PC-3 (cell line): ENCODE data around the gene SELENOF. TPM values are rescaled to one million over a fixed set of nuclear protein-coding genes. Genes with fewer than 3 reads are reported as not detected.

ENCODE experiments used
- ATAC-seq: fragments of 200-7000 bp; cut with Tn5 transposase; 2 replicates; pipeline ENCODE4 v1.9.1; 2020; ENCODE audit warnings: mild to moderate bottlenecking, moderate library complexity
- BruUV-seq: library from RNA; stranded (reverse); fragments of 400-500 nt; replicated peaks from 2 replicates; lab custom pipeline; 2021; lab: Mats Ljungman, UMichigan
- CTCF ChIA-PET: fragments of 300-600 bp; sonication (Branson Sonifier 250); formaldehyde crosslinking; loops from one replicate; lab custom pipeline; 2022; ENCODE audit warnings: antibody characterized with exemption; lab: Charles Lee
- POLR2A ChIA-PET: fragments of 300-600 bp; sonication (Branson Sonifier 250); formaldehyde crosslinking; loops from one replicate; lab custom pipeline; 2022; ENCODE audit warnings: antibody characterized with exemption; ENCODE audit not compliant: unreplicated experiment; lab: Charles Lee
- DNase-seq: peaks from one replicate; pipeline ENCODE4 v3.0.0-alpha.2; 2015
- H2AFZ ChIP-seq: fragments of 300-600 bp; sonication (generic); 2 replicates; pipeline ENCODE4 v1.6.0; 2016; ENCODE audit warnings: antibody characterized with exemption, low read length
- H3F3A ChIP-seq: fragments of 300-600 bp; sonication (generic); one replicate; pipeline ENCODE4 v1.6.0; 2017; ENCODE audit warnings: antibody characterized with exemption, low read length, control low read depth, mild to moderate bottlenecking; ENCODE audit not compliant: unreplicated experiment
- H3K27ac ChIP-seq: fragments of 300-600 bp; sonication (generic); 2 replicates; pipeline ENCODE4 v1.5.1; 2016; ENCODE audit warnings: mild to moderate bottlenecking, low read length
- H3K27me3 ChIP-seq: fragments of 300-600 bp; sonication (generic); 2 replicates; pipeline ENCODE4 v1.6.1; 2016; ENCODE audit warnings: low read length, mixed read lengths
- H3K36me3 ChIP-seq: fragments of 300-600 bp; sonication (generic); 2 replicates; pipeline ENCODE4 v1.6.1; 2016; ENCODE audit warnings: low read depth, mixed run types, low read length, mixed read lengths
- H3K4me1 ChIP-seq: fragments of 300-600 bp; sonication (generic); 2 replicates; pipeline ENCODE4 v1.5.1; 2016; ENCODE audit warnings: low read length; ENCODE audit not compliant: insufficient read depth
- H3K4me2 ChIP-seq: fragments of 300-600 bp; sonication (generic); 2 replicates; pipeline ENCODE4 v1.6.0; 2016; ENCODE audit warnings: low read length
- H3K4me3 ChIP-seq: fragments of 300-600 bp; sonication (generic); 2 replicates; pipeline ENCODE4 v1.5.1; 2016; ENCODE audit warnings: mild to moderate bottlenecking, low read length, mixed read lengths
- H3K79me2 ChIP-seq: fragments of 300-600 bp; sonication (generic); 2 replicates; pipeline ENCODE4 v1.6.1; 2017; ENCODE audit warnings: low read length, mixed read lengths
- H3K9ac ChIP-seq: fragments of 300-600 bp; sonication (generic); 2 replicates; pipeline ENCODE4 v1.6.0; 2016; ENCODE audit warnings: mild to moderate bottlenecking, low read length
- H3K9me2 ChIP-seq: fragments of 300-600 bp; sonication (generic); replicated peaks from 2 replicates; pipeline ENCODE4 v1.6.1; 2016; ENCODE audit warnings: mixed run types, low read length, mixed read lengths
- H3K9me3 ChIP-seq: fragments of 300-600 bp; sonication (generic); 2 replicates; pipeline ENCODE4 v1.6.1; 2016; ENCODE audit warnings: low read length, mixed read lengths
- H4K20me1 ChIP-seq: fragments of 300-600 bp; sonication (generic); 2 replicates; pipeline ENCODE4 v1.6.1; 2016; ENCODE audit warnings: low read length, mixed read lengths
- CTCF ChIP-seq: fragments of 300-600 bp; sonication (generic); conservative IDR thresholded peaks from 2 replicates; pipeline ENCODE4 v1.5.1; 2017; ENCODE audit warnings: antibody characterized with exemption, low read depth, mild to moderate bottlenecking, low read length
- EZH2 ChIP-seq: fragments of 300-600 bp; sonication (generic); IDR thresholded peaks from one replicate; pipeline ENCODE4 v1.6.1; 2017; ENCODE audit warnings: antibody characterized with exemption, mild to moderate bottlenecking, low read length; ENCODE audit not compliant: unreplicated experiment
- EZH2phosphoT487 ChIP-seq: fragments of 300-600 bp; sonication (generic); IDR thresholded peaks from 2 replicates; pipeline ENCODE4 v1.6.1; 2018; ENCODE audit warnings: mild to moderate bottlenecking, antibody characterized with exemption, low read length, borderline replicate concordance
- intact Hi-C: fragments of 100-400 bp; cut with micrococcal nuclease; formaldehyde crosslinking; loops from 2 replicates; pipeline ENCODE4 v1.9.0; 2023
- total RNA-seq: library from RNA; depleted of rRNA; stranded (reverse); fragments of >200 nt; gene quantifications from 2 replicates; pipeline ENCODE4 v1.2.3, GENCODE V29; 2014

The SELENOF gene
- total RNA-seq, 1 experiment from 2014 or later: 174 TPM

- ChIA-PET POLR2A (no interaction called here), CTCF (no interaction called here)
- no peaks in the 10 kb centered on the region for H3F3A ChIP-seq
- H2AFZ ChIP-seq: no peak overlapping the region
- no peaks in the 10 kb centered on the region for H4K20me1 ChIP-seq
- no peak for TF ChIP-seq EZH2phosphoT487
- no peak for TF ChIP-seq EZH2
- TF ChIP-seq CTCF: no peak
- H3K9ac ChIP-seq: no peak overlapping the region
- no peaks in the 10 kb centered on the region for H3K9me2 ChIP-seq
- H3K4me3 ChIP-seq: no peak overlapping the region
- peaks cover 18% of the 10 kb centered on the region for H3K4me1 ChIP-seq
- no peaks in the 10 kb centered on the region for H3K27me3 ChIP-seq
- no TSS peak for BruUV-seq
- intact Hi-C loops: no loop called here
- H3K4me2 ChIP-seq: no peak overlapping the region
- H3K9me3 ChIP-seq: no peaks in the 10 kb centered on the region
- no peaks in the 10 kb centered on the region for H3K79me2 ChIP-seq
- DNase-seq (no peak), ATAC-seq (no peak)
- no peaks in the 10 kb centered on the region for H3K36me3 ChIP-seq
- H3K27ac ChIP-seq: no peak overlapping the region
Observed at GRCh38 chr1:86848654-86849053, 65.3 kb downstream of the SELENOF start.

GRCh38 chr1:86846164-86846647, 67.7 kb downstream of the SELENOF start:
- TF ChIP-seq CTCF (no peak), EZH2 (no peak), EZH2phosphoT487 (no peak)
- Histone ChIP-seq H3K9me2 (no peaks in the 10 kb centered on the region), H3K79me2 (no peaks in the 10 kb centered on the region), H3K4me2 (peak overlapping the region; percentile 9; the same call in 1 of the 2 replicates), H3K4me1 (peaks cover 18% of the 10 kb centered on the region), H3K9me3 (no peaks in the 10 kb centered on the region), H3K4me3 (no peak overlapping the region), H3F3A (no peaks in the 10 kb centered on the region), H3K9ac (no peak overlapping the region), H3K36me3 (no peaks in the 10 kb centered on the region), H3K27ac (no peak overlapping the region), H2AFZ (no peak overlapping the region), H3K27me3 (no peaks in the 10 kb centered on the region), H4K20me1 (no peaks in the 10 kb centered on the region)
- DNase-seq (peak; percentile 74), ATAC-seq (peak; percentile 56)
- no TSS peak for BruUV-seq
- intact Hi-C loops: no loop called here
- ChIA-PET POLR2A (interaction anchor here (0.6 kb wide), 1 partner anchor 138 kb away, joined by 3 read pairs; no protein-coding TSS in a partner anchor), CTCF (no interaction called here)

- no peaks in the 10 kb centered on the region for H3K79me2 ChIP-seq
- H3K4me1 ChIP-seq: peaks cover 18% of the 10 kb centered on the region
- no peak overlapping the region for H2AFZ ChIP-seq
- no peaks in the 10 kb centered on the region for H4K20me1 ChIP-seq
- no peaks in the 10 kb centered on the region for H3K36me3 ChIP-seq
- ChIA-PET CTCF (no interaction called here), POLR2A (no interaction called here)
- no peaks in the 10 kb centered on the region for H3K9me2 ChIP-seq
- DNase-seq (no peak), ATAC-seq (no peak)
- H3K27me3 ChIP-seq: no peaks in the 10 kb centered on the region
- intact Hi-C loops: no loop called here
- TF ChIP-seq EZH2 (no peak), EZH2phosphoT487 (no peak), CTCF (no peak)
- no peak overlapping the region for H3K4me3 ChIP-seq
- no peak overlapping the region for H3K9ac ChIP-seq
- peak overlapping the region; percentile 9; the same call in 1 of the 2 replicates for H3K4me2 ChIP-seq
- no peaks in the 10 kb centered on the region for H3F3A ChIP-seq
- no peaks in the 10 kb centered on the region for H3K9me3 ChIP-seq
- H3K27ac ChIP-seq: no peak overlapping the region
- BruUV-seq: no TSS peak
Observed at GRCh38 chr1:86845514-86845913, 68.4 kb downstream of the SELENOF start.
